CD1c-positive myeloid dendritic cell (primary cell): ENCODE measurements around the gene FRS2.

Source experiments
- DNase-seq: peaks from one replicate; pipeline ENCODE4 v3.0.0-alpha.2; 2016; ENCODE audit errors: extremely low spot score

FRS2 gene

DNA sequence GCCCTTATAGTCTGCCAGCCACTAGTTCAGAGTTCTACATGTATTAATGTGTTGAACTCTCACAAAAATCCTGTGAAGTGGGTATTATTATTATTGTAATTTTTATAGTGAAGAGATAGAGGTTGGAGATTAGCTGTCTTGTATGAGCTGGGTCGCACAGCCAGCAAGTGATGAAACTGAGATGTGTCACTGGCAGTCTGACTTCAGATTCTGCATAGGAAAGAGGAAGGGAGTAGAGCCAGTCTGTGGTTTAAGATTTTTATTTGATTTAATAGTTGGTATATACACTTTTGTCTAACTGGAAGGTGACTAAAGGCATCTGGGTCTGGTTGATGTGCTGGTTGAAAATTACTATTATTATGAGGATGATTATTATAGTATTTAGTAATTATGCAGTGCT, 5.8 kb upstream of the FRS2 start:
- peak; percentile 32 for DNase-seq

DNA sequence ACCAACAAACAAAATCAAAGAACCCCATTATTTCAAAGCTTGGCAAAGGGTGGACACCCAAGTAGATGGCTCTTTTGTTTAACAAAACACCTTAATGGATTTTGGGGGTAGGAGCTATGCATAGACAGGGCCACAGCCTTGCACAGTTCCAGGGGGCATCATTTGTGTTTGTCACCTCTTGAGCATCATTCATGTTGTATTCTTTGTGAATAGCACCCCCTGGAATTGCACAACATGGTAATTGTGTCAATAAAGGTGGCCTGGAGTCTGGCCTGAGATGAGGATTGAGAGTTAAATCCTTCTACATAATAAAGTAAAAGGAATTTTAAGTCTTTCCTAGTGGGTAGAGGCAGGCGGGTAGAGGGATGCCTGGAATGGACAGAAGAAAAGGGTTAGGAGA, 3.3 kb upstream of the FRS2 start:
- no peak for DNase-seq

DNA sequence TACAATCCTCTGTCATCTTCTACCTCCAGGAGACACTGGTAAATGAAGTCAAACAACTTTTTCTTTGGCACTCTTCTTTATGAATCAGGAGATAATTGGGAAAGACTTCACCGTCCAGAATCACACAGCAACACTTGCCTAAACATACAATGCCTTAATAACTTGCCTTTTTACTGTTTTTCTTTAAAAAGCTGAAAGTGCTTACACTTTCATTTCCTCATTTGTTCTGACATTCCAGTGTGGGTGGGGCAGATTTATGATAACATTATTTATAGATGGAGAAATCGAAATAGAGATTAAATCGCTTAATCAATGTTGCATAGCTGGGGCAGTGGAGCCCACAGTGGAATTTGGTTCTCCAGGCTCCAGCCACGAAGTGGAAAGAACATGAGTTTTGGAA, 2.8 kb upstream of the FRS2 start:
- peak; percentile 25 for DNase-seq

DNA sequence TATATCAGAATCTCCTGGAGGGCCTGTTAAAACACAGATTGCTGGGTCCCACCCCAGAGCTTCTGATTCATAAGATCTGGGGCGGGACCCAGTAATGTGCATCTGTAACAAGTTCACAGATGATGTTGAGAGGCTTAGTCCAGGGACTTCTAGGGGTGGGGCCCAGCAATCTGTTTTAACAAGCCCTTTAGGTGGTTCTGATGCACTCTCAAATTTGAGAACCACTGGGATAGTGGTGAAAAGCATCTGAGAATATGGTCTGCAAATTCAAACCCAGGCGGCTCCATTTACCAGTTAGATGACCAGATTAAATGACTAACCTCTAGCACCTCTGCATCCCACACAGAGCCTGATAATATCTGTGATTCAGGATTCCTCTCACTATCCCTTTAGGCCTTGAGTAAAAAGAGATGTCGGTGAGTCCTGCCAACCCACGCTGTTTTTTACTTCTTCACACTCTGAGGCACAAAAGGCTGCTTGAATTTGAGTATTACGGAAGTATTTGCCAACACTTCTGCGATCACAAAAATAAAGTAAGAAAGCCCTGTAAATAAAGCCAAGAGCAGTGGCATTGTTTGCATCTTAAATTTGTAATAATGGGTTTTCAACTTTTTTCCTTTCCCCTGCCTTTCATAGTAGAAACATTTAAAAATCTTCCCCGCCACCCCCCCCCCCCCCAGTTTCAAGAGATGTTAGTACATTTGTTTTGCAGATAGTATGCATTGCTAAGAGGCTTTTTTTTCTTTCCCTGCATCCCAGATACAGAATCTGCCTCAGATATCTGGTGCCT, 1.8 kb upstream of the FRS2 start:
- peak; percentile 28 for DNase-seq

DNA sequence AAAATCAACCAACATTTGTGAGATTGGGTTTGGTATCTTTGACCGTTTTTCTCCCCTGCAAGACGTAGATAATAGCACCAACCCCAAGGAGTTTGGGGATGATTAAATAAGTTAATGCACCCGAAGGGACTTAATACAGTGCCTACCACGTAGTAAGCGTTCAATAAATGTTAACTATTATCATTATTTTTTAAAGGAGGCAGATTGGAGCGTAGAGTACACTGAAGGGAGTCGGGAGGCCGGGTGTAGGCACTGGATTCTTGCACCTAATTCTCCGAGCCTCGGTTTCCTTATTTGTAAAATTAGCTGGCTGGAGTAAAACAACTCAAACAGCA, 367 bp upstream of the FRS2 start:
- DNase-seq = no peak

DNA sequence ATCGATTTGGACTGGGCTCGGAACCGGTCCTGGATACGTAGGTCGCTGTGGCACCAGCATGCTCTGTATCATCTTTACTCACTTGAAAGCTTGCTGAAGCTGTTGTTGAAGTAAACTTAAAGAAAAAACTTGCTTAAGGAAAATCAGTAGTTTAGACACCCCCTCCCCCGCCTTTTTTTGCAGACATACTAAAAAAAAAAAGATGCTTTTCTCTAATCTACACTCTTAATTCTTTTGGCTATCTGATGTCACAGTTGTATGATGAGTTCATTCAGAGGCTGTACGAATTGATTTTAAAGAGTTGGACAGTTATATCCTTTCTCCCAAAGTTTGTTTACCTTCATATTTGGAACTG, 865 bp downstream of the FRS2 start:
- DNase-seq = no peak

DNA sequence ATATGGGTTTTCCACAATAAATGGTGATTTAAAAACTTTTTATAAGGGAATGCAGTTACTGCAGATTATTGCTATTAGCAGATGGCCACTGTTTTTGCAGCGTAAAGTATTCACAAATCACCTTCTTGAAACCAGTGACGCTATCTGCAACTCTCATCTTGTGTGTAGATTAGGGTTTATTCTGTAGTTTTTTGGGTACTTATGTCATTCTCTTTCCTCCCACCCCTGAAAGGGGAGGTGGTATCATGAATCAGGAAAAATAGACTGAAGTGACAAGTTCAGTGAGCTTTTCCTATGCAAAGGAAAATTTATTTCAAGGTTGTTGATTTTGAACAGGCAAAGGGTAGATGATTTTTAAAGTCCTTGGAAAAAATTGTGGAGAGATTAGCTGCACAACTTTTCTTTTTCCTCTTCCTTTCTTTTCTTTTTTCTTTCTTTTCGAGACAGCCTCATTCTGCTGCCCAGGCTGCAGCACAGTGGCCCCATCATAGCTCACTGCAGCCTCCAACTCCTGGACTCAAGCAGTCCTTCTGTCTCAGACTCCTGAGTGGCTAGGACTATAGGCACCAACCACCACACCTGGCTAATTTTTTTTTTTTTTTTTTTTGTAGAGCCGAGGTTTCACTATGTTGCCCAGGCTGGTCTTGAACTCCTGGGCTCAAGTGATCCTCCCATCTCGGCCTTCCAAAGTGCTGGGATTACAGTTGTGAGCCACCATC, 1.6 kb downstream of the FRS2 start:
- no peak for DNase-seq

DNA sequence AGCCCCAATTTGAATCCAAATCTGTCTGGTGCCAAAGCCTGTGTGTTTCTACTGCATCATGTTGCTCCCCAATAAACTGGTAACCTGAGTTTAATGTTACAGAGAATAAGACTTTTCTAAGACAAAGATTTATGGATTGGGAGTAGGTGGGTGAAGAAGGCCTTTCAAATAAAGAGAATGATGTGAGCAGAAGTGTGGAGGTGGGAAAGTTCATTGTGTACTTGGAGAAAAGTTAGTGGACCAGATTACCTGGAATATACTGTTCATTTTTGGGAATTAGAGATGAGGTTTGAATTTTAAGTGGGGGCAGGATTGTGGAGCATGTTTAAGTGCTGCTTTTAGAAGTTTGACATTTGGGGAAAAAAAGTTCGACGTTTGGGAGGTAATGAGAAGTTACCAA, 3.1 kb downstream of the FRS2 start:
- DNase-seq = no peak

DNA sequence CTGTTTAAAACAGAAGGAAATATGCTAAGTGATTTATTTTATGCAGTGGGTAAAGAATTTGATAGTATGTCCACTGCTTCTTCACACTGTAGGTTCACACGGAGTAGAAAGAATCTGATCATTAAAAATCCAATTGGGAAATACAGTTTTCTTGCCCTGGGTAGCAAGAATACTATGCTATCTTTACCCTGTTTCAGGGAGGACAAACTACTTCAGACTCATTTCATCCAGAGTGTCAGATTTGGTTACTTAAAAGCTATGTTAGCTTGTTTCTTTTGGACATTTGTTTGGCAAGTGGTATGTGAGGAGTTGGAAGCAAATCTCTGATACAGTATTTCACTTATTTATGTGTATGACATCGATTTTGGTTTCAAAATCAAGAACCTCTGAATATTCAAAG, 4.3 kb downstream of the FRS2 start:
- DNase-seq = no peak

DNA sequence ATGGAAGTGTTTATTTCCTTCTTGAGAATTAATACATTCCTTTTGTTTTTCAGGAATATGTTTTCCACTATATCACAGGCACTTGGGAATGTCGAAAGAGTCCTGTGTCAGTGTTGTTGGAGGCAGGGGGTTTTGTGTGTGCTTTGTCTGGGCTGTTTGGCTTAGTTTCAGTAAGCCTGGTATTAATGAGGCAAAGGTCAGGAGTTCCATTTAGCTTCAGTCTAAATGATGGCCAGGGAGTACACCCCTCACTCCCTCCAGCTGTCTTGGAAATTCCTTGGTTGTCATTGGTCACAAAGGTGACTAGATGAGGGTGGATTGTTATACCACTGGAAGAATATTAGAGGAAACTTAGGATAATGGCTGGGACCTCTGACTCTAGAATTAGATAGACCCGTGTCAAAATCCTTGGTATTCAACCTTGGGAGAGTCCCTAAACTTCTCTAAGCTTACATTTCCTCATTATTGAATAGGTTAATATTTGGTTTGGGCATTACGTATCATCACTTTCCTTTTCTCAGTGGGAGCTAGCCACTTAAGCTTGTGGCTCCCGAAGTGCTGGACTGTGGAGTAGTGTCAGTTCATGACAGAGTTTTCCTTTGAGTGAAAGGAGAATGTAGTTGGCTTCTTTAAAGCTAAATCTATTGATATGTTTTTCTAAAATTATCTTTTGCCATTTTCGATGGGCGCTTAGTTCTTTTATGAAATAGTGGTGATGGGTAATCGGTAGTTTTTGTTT, 5.2 kb downstream of the FRS2 start:
- no peak for DNase-seq

DNA sequence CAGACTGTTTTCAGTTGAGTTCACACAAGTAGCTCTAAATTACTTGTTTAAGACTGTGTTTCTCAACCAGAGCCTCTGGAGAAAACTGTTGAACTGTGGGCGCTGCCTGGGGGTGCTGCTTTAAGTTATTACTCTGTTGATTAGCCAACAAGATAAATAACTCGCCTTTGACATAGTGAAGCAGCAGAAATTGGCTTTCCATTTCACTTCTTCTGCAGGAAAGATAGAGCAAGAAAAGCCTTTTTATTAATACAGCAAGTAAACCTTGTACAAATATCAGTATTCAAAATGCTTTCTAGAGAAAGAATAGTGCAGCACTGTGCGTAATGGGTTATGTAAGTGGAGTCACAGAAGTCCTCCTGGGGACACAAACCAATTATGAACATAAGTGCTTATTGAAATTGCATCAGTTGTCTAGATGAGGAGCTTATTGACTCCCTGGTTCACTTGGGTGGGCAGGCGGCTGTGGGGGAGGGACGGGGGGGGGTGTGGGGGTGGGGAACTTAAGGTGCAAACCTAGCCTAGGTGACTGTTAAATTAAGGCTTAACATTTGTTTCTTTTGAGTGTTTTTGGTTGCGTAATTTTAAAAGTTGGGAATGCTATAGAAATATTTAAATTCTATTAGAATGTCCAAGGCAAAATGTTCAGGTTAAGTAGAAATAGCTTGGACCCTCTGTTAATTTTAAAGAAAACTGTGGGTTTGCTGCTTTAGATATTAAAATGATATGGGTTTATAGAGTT, 6.3 kb downstream of the FRS2 start:
- DNase-seq = no peak

DNA sequence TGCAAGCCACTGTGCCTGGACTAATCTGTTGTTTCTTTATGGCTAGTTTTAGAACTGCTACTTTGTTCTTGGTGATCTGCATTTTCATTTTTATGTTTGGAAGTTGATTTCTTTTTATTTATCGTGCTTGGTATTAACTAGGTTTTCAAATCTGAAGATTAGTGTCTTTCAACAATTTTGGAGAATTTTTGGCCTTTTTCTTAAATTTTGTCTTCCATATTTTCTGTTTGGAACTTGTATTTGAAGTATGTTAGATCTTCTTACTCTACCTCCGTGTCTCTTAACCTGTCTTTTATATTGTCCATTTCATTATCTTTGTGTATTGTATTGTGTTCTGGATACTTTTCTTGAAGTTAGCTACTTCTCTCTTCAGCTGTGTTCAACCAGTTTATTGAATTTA, 9.5 kb downstream of the FRS2 start:
- DNase-seq = no peak

DNA sequence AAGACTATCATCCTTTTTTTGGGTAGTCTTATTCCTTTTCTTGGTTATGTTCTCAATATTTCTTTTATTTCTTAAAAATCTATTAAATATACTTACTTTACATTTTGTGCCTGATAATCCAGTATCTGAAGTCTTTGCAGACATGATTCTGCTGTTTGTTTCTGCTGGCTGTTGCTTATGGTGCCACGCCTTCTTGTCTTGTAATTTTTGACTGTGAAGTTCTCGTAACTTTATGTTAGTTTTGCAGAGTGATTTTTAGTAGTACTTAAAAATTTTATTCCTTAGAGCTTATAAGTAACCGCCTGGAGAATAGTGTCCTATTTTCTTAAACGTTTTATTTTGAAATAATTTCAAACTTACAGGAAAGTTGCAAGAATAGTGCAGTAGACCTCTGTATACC, 10.5 kb downstream of the FRS2 start:
- no peak for DNase-seq

DNA sequence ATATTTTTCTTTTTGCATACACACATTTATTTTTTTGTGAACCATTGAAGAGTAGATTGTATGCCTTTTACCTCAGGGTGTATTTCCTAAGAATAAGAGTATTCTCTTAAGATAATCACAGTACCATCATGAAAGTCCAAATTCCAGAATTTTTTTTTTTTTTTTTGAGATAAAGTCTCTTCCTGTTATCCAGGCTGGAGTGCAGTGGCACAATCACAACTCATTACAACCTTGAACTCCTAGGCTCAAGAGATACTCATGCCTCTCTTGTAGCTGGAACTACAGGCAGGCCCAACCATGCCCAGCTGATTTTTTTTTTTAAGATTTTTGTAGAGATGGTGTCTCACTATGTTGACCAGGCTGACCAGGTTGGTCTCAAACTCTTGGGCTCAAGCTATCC, 10.9 kb downstream of the FRS2 start:
- no peak for DNase-seq

DNA sequence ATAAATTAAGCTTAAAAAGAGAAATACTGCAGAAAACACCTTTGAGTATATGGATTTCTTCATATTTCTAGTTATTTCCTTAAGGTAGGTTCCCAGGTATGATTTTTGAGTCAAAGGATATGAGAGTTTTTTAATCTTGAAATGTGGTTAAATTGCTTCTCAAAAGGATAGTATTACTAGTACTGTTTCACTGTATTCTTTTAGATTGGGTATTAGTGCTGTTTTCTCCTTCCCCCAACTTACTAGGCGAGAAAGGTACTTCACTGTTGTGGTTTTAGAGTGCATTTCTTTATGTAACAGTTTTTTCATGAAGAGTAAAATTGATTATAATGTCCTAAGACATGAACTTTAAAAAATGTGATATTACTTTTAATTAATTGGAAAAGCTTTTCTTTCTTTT, 13.5 kb downstream of the FRS2 start:
- no peak for DNase-seq

DNA sequence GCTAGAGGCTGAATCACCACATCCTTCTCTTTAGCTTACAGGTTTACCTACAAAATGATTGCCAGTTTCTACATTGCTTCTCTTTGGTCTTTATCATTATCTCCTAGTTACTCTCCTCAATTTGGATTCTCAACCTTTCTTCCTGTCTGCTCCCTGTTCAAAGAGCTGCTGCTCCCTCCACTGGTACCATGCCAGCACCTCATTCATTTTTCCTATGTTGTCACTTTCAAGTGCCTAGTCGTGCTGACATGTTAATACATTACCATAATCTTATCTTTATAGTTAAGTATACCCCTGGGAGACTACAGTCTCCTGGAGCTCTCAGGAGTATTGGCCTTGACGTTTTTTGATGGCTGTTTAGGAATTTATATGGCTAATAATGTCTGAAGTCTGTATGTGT, 14.2 kb downstream of the FRS2 start:
- DNase-seq = no peak

DNA sequence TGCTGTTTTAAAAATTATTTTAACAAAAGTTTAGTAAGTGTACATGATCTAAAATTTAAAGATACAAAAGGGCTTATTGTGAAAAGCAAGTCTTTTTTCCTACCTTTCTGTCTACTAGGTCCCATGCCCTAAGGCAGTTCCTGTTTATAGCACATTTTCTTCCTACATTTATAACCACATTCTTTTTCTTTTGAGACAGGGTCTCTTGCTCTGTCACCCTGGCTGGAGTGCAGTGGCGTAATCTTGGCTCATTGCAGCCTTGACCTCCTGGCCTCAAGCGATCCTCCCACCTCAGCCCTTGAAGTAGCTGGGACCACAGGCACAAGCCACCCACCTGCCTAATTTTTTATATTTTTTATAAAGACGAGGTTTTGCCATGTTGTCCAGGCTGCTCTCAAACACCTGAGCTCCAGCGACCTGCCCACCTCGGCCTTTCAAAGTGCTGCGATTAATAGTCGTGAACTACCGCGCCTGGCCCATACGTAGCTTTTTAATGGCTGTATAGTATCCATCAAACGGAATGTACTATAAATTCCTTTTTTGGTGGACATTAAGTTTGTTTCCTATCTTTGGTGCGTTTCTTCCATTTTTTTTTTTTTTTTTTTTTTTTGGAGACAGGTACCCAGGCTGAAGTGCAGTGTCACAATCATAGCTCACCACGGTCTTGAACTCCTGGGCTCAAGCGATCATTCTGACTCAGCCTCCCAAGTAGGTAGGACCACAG, 20.9 kb downstream of the FRS2 start:
- DNase-seq = no peak

DNA sequence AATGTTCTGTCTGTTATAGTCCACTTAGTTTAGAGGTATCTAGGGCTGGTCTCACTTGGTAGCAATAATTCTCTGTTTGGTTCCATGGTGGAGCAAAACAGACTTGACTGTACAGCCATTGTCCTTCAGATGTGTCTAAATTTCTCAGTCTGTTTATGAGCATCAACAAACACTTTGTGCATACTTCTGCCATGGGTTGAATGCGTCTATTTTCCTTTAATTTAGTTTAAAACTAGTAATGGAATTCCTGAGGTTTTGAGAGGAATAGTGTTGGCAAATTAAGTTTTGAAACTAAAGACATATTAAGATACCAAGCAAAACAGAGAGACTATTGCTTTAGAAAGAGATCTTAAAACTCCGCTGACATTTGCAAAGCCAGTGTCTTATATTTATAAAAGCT, 22.6 kb downstream of the FRS2 start:
- no peak for DNase-seq

DNA sequence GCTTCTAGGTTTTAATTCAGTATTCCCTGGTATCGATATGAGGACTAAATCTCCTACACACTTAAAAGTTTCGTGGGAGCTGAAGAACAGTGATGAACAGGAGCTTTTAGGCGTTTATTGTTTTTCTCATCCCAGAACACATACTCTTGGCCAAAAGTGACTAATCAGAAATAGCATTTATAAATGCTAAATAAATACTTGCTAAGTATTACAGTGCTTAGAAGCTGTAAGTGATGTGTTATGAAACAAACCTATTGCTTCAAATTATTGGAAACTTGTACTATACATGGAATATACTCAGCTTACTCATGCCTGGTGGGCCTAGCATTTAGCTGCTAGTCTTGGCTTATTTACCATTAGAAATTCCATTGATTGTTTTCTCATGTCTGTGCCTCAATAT, 24.9 kb downstream of the FRS2 start:
- DNase-seq = no peak

DNA sequence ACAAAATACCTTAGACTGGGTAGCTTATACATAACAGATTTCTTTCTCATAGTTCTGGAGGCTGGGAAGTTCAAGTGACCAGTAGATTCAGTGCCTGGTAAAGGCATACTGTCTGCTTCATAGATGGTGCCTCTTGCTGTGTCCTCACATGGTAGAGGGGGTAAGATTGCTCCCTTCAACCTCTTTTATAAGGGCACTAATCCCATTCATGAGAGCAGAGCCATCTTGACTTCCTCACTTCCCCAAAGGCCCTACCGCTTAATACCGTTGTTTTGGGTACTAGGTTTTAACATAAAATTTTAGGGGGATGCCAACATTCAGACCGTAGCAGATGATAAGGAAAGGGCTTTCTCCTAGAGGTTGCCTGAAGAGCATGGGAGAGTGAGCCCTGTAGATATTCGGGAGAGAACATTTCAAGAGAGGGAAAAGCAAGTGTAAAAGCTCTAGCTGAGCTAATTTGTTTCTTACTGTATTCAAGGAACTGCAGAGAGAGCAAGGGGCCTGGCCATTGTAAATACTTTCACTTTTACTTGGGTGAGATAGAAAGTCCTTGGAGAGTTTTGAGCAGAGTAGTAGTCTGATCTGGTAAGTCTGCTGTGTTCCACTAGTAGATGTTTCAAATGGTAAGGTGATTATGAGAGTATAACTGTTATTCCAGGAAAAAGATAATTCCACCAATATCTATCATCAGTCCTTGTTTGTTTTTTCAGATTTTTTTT, 27.3 kb downstream of the FRS2 start:
- DNase-seq = no peak

DNA sequence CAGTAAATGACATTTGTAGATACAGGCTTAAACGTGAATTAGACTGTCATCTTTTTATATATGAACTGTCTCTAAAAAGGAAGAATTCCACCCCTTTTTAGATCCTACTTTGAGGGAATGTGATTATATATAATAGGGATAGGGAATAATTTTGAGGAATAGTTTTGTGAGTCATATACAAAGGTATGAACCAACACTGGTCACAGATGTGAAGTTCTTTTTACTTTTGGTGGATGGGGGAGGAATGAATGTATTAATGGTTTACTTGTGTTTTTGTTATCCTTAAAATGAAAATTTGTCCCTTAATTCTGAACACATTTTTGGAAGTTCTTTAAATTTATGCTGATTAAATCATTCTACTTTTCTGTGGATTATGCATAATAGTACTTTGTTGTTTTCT, 30.4 kb downstream of the FRS2 start:
- DNase-seq = no peak
